HG03135 (cell line): ENCODE data around the gene APBA2.
"Not testable (repeated sequence)": the region's sequence is repeated elsewhere in the genome, so short reads cannot be mapped to it uniquely, and the experiment has no call there.

Experiments
- ATAC-seq: cut with Tn5 transposase; IDR thresholded peaks from one replicate; pipeline ENCODE4 v1.9.1; 2021; ENCODE audit warnings: mild to moderate bottlenecking, moderate library complexity; ENCODE audit not compliant: unreplicated experiment

APBA2 gene

DNA sequence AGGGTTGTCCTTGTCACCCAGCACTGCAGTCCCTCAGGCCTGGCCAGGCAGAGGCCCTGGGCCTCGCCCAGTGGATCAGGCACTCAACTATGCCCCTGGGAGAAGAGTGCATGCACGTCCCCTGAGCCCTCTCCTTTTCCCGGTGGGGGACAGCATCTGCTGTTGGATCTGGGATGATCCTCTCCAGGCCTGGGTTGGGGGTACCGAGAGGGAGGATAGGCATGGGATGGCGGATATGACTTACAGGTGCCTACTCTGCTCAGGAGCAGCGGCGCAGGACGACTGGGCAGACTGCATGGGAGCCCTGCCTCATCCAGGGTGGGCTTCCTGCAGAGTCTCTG, 9.0 kb upstream of the APBA2 start:
- no peak for ATAC-seq

DNA sequence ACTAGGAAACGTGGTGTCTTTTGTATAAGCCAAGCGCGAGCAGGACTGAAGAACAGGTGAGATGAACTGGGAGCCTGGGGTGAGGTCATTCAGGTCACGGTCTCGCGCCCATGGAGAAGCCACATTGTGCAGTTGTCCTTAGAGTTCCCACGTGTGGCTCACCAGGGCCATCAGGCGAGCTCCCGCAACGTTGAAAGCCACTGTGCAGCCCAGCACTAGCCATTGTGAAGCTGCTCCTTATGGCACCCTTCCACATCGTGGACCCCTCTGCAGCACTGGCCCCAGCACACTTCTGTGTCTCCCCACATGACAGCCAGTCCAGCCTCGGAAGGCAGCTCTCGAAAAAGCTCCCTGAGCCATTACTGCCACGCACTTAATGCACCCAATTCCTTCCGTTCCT, 7.6 kb upstream of the APBA2 start:
- no peak for ATAC-seq

DNA sequence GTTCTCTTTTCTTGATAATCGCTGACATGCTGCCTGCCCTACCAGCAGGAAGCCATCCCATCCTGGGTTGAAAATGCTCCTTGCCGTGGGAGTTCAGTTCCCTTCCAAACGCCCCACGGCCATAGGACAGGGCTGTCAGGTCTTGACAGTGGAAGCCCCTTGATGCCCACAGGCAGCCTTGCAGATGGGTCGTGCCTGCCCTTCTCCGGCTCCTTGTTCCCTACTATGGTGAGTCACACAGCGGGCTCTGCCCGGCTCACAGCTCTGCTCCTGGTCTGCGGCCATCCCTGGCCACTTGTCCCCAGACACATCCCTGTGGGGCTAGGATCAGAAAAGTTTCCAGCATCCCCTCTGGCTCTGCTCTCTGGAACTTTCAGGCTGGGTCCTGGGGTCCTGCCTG, 6.2 kb upstream of the APBA2 start:
- no peak for ATAC-seq

DNA sequence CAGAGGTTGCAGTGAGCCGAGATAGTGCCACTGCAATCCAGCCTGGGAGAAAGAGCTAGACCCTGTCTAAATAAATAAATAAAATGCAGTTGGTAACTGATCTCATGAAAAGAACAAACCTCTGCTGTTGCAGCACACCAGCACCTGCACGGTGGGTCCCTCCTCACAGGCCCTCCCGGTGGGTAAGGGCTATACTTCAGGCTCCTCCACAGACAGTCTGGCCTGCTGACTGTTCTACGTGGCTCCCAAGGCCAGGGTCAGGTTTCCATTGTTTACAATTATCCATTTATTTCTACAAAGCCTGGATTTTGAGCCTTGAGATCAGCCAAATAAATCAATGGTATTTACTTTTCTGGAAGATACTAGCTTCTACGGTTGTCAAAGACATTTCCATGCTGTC, 5.1 kb upstream of the APBA2 start:
- no peak for ATAC-seq

DNA sequence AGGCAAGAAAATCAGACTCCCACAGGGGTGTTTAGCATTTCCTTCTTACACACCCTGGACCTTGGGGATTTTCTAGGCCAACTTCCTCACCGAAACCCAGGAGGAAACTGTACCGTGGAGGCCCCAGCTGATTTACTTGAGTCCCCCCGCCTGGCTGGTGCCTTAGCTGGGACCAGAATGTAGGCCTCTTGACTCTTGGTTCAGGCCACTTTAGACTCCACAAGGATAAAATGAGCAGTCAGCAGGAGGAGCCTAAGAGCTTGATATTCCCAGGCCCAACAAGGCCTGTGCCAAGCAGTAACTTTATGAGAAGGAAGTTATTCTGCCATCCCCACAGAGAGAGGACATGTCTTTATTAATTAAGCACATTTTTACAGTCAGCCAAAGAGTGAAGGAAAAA, 4.6 kb upstream of the APBA2 start:
- no peak for ATAC-seq

DNA sequence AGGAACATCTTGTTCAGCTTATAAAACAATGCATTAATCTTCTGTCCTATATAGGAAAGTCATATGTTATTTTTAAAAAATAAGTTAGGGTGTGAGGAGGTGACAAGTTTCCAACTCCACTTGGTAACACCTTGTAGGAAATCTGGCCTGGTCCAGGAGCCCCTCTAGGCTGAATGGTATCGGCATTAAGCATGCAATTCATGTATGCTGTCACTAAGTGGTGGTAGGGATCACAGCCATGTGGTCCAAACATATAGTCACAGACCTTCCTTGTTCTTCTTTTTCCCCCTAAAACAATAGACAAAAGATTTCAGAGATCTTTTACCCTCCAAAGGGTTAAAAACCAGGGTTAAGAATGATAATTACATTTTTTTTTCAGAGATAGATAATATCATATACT, 4.2 kb upstream of the APBA2 start:
- no peak for ATAC-seq

DNA sequence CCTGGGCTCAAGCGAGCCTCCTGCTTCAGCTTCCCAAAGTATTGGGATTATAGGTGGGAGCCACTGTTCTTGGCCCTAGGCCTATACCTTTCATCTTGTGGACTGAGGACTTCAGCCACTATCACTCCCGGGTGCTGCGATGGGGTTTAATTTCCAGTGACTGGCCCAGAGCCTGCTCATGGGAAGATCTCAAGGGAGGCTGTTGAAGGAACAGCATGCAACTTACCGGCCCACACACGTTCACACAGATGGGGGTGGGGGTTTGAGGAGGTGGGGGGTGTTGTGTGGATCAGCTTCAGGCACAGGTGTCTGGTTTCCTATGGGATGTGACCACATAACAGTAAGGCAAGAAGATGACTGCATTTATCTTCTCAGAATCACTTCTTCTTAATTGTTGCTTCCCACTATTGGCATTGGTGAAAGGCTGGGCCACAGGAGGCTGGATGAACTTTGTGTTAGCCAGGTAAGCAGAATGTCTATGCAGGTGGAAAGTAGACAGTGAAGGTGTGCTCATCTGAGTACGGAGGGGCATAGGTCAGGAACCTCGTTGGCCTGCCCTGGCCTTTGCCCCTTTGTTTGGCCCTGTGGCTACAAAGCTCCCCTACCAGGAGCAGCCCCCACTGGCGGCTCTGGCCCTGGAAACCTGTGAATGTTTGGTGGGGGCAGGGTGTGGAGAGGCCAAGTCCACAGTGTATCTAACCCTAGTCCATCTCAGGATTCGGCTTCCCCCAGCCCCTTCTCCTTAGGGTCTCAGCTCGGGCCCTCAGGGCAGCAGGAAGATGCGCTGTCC, 1.4 kb upstream of the APBA2 start:
- ATAC-seq: no peak

DNA sequence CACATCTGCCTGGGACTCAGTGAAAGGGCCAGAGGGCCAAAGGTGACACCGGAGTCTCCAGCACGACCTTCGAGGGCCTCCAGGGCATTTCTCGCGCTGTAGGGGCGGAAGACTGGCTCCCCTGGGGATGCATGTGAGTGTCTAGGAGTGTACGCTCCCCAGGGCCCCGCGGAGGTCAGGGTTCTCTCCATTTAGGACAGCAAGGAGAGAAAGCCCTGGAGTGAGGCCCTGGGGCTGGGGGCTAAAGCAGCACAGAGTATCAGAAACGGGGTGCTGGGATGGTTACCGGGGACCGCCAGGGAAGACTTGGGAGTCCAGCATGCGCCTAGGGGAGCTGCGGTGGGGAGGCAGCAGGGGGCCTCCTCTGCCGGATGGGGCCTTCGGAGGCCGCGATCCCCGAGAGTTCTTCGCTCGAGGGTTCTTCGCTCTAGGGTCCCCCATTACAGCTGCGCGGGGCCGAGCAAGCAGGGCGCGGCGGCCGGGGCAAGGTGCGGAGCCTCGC, 595 bp upstream of the APBA2 start:
- ATAC-seq: no peak

DNA sequence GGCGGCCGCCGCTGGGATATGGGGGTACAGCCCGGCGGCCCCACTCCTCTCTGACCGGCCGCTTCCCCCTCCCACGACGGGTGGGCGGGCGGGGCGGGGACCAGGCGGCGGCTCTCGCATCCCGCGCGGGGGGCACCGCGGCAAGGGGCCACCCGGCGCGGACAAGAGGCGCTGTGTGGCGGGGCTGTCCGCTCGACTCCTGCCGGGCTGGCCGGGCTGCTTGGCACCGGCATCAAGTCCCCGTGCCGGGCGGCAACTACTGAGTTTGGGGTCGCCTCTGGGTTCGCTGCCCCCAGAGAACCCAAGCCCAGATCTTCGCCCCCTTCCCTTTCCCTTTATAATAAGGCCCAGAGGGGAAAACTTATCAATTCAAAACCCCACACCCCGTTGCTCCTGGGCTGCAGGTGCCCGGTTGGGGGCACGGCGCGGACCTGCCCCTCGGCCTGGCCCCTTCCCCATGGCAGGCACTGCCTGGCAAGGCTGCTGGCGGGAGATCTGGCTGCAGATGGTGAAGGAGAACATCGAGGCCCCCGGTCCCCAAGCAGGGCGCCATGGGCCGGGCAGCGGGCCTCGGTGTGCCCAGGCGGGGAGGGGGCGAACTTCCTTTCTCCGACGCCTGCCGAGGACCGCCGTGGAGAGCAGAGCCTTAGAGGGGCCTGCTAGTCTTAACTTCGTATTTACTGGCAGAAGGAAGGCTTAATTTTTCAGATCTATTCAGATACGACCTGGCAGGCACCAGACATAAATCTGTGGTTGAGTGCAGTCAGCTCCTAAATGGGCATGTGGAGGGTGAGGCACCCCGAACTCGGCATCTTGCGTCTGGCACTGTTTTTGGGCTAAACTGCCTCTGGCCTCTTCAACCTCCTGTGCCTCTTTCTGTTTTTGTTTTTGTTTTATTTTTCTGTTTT, 911 bp downstream of the APBA2 start:
- no peak for ATAC-seq

DNA sequence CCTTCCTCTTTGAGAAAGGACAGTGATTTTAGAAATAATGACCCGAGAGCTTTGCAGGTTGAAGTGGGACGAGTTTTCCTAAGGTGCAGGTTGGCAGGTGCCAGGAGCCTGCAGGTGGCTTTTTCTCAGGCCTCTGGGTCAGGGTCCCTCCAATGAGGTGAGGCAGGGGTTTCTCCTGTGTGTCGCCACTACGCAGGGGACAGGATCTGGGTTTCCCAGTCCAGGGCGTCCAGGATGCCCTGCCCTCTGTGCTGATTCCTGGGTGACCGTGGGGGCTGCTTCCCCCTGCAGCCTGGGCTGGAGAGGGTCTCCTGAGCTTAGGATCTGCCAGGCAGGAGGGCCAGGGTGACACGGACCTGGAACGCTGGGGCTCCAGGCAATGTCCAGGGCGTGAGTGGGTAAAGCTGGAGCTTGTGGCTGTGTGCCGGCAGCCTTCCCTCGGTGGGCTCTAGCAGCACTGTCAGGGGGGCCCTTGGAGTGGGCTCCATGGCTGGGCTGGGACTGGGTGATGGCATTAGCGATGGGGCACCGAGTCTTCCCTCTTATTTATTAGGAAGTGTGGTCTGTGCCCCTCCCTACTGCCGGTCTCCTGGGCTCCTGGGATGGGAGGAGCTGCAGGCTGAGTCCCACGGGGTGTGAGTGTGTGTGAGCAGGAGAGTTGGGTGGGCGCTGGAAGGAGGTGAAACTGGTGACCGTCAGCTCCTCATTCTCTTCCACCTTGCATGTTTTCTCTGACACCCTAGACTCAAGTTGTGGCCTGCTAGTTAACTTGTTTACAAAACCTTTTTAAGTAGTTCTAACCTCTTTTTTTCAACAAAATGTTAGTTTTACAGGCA, 1.8 kb downstream of the APBA2 start:
- no peak for ATAC-seq

DNA sequence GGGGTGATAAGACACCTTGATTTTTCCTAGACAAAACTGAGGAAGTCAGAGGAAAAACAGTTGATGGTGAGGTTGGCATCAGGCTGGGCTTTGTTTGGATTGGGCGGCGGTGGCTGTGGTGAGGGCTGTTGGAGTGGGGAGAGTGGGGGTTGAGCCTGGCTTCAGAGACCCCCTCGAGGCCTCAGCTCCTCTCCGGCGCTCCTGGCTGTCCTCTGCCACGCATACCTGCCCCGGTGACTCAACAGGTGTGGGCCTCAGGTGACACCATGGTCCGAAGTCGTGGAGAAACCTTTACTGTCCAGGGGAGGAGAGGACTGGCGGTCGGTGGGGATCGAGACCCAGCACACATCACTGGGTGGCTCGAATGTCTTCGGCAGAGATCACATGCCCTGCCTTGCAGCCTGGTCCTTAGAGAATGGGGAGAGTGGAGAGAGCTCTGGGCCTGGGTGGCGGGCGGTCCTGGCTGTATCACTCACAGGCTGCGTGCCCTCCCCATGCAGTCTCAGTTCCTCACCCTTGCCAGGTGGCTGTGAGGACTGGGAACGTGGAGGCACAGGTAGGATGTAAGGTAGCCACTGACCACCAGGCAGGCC, 2.6 kb downstream of the APBA2 start:
- ATAC-seq: no peak

DNA sequence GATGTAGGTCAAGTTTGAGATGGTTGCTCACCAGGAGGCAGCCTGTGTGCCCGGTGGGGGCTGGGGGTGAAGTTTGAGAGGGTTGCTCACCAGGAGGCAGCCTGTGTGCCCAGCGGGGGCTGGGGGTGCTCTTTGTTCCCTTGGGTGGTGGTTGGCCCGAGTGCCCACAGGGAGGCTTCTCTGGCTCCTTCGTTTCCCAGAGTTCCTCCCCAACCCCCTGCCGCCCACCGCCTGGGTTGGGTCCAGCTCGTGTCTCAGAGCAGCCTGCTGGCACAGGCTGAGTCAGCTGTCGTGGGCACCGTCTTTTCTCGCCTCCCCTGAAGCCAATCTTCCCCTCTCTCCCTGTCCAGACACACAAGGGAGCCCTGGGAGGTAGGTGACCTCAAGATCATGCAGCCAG, 3.1 kb downstream of the APBA2 start:
- no peak for ATAC-seq

DNA sequence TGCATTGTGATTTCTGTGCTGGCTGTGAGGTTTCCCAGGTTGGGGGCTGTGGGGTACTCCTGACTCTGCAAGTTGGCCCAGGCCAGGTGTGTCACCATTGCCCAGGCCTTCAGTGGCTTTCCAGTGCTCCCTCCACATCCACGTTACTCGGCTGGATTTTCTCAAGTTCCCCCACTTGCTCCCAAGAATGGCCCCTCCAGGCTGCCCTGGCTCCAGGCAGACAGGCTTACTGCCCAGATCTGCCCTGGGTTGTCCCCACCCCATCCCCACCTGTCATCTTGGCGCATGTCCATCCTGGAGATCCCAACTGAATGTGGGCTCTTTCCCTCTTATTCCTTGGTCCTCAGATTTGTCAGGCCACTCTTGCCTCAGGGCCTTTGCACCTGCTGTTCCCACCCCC, 3.6 kb downstream of the APBA2 start:
- ATAC-seq: no peak

DNA sequence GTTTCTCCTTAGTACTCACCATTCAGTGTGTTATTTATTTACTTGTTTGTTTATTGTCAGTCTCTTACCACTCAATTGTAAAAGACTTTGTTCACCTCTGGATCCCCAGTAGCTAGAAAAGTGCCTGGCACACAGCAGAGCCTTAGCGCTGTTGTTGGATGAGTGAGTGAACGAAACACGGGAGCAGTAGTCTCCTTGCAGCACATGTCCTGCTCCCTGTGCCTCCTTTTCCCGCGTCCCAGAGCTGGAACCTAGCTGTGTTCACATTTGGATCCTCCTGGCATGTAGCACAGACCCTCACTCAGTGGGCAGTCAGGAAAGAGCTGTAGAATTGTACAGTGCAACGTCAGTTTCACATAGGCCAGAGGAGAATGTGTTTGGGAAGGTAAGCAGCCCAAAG, 4.1 kb downstream of the APBA2 start:
- ATAC-seq: not testable (repeated sequence)

DNA sequence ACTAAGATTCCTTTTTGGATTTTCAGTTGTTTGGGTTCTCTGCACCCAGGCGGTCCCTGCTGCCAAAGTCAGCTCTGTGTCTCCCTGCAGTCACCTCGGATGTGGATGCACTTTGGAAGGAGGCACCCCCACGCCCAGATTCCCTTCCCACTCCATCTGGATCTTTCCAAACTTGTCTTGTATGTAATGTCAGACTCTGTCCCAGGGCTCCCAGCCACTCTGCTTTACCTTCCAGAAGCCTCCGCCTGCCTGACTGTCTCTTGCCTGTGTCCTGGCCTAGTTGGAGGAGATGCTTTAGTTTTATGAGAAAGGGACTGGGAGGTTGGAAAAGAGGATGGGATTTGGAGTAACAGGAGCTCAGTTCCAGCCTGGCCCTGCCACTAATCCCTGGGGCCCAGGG, 4.5 kb downstream of the APBA2 start:
- not testable (repeated sequence) for ATAC-seq

DNA sequence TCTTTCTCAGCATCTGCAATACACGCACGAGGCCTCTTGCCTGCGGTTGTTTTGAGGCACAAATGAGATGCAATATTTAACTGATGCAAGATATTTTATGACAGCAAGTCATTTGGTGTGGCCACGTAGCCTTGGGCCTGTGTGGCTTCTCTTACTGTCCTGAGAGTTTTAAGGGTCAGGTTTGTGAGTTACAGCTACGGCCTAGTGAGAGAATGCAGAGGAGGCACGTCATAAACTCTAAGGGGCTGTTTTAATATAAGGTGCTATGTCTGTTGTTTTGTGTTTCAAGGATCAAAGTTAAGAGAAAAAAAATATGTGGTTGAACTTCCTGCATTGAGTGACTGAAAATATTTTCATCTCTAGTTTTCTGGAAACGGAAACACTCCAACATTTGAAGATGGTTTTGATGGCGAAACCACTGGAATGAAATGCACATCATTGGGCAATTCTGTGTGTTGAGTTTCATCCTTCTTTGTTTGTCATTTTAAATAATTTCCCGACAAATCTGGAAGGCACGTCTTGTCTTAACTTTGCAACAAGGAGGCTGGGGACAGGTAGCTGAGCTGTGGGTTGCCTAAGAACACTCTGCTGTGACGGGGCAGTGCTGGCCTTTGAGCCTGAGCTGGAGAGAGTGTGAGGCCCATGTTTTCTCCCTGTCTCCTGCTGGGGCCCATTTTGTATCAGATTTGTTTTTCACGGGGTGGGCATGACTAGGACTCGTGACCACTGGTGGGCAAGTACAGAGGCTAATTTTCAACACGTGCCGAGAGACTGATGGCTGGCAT, 5.1 kb downstream of the APBA2 start:
- ATAC-seq: no peak

DNA sequence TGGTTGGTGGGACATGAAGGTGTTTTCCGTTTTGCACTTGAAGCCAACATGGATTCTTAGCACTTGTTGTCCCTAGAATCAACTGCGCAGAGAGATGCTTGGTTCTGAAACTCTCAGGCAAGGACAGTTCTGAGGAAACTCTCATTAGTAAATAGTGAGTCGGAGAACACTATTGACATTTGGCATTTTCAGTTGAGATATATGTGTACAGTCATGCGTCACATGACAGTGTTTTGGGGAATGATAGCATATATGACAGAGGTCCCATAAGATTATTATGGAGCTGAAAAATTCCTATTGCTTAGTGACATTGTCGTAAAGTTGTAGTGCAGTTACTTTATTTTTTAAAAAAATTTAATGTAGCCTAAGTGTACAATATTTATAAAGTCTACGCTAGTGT, 5.8 kb downstream of the APBA2 start:
- ATAC-seq: no peak

DNA sequence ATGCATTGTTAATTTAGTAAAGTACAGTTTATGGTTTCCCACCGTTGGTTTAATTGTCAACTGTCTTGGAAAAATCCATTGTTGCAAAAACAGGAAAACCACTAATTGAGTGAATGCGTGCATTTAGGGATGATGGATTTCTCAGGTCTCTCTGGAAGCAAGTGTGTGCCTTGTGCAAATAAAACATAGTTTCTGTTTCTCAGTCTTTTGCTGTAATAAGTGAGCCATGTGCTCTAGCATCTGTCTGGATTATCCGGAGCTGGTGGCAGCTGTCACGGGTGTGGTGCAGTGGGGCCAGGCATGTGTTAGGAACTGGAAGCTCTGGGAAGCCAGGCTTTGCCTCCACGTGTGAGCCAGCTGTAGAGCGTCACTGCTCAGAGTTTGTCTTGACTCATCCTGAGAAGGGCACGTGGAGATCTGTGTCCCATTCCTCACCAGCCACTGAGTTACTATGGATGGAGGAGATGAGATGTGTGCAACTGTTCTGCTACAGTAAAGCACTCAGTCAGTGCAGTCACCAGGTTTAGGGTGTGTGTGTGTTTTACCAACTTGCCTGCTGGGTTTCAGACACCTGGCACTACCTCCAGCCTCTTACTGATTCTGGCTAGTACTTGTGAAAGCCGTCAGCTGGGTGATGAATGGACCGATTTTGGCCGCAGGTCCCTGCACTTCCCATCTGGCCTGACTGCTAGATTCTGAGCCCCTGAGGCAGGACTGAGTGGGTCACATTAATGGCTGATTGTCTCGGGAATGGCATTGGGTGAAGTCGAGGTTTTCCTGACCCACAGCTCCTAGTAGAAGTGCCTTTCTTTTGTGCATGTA, 7.2 kb downstream of the APBA2 start:
- no peak for ATAC-seq

DNA sequence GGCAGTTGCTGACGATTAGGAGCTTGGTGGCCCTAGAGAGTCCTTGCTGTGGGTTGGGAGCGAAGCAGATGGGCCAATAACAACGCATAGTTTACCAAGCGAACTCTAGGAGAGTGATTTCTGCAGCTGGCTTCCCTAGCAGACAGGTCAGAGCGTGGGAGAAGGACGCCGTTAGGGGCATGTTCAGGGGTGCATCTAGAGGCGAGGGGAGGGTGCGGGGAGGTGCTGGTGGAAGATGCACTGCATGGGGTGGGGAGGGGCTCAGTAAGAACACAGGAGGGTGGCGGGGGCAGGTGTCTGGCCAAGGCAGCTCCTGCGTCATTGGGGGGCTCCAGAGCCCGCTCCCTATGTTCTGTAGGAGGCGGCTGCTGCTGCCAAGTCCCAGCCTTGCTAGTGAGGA, 8.9 kb downstream of the APBA2 start:
- ATAC-seq: no peak
